Fibroblast of lung (primary cell): ENCODE results near the gene LZTS3. TPM values are rescaled to one million over a fixed set of nuclear protein-coding genes. Genes with fewer than 3 reads are reported as not detected.
A peak's percentile ranks its signal among the peaks of the same experiment; 100 is the strongest.

Source experiments
- DNase-seq, 2 donors: peaks; one replicate each; pipeline versions ENCODE4 v3.0.0 to v3.0.0-alpha.2; 2010; ENCODE audit warnings: low read depth in 2 of 2
- H2AFZ ChIP-seq: 2 replicates; pipeline ENCODE4 v1.5.1; 2012; ENCODE audit warnings: low read length, control low read depth, inconsistent platforms
- H3K27ac ChIP-seq: 2 replicates; pipeline ENCODE4 v1.5.1; 2011; ENCODE audit warnings: low read length, control low read depth; ENCODE audit not compliant: insufficient read depth
- H3K27me3 ChIP-seq: 2 replicates; pipeline ENCODE4 v1.5.1; 2011; ENCODE audit warnings: mild to moderate bottlenecking, low read length; ENCODE audit not compliant: control insufficient read depth, insufficient read depth
- H3K36me3 ChIP-seq: 2 replicates; pipeline ENCODE4 v1.5.1; 2011; ENCODE audit warnings: low read length; ENCODE audit not compliant: control insufficient read depth, insufficient read depth
- H3K4me1 ChIP-seq: 2 replicates; pipeline ENCODE4 v1.5.1; 2011; ENCODE audit warnings: low read length; ENCODE audit not compliant: control insufficient read depth, insufficient read depth; ENCODE audit errors: extremely low read depth
- H3K4me2 ChIP-seq: 2 replicates; pipeline ENCODE4 v1.5.1; 2011; ENCODE audit warnings: low read length, control low read depth; ENCODE audit not compliant: insufficient read depth; ENCODE audit errors: extremely low read depth
- H3K4me3 ChIP-seq, 4 experiments: fragments of 200-600 bp in 1 of 4; sonication (generic) in 1 of 4; replicated peaks in 1 of 4; 2 replicates each; pipeline ENCODE4 v1.5.1; 2011 to 2016; ENCODE audit warnings: low read length in 4 of 4, low read depth in 3 of 4, mild to moderate bottlenecking in 3 of 4, control low read depth in 2 of 4, inconsistent platforms in 1 of 4, mixed read lengths in 1 of 4; ENCODE audit not compliant: insufficient read depth in 1 of 4; ENCODE audit errors: control extremely low read depth in 1 of 4
- H3K79me2 ChIP-seq: 2 replicates; pipeline ENCODE4 v1.5.1; 2012; ENCODE audit warnings: mild to moderate bottlenecking, low read length, inconsistent platforms; ENCODE audit not compliant: control insufficient read depth, insufficient read depth
- H3K9ac ChIP-seq: 2 replicates; pipeline ENCODE4 v1.5.1; 2011; ENCODE audit warnings: mild to moderate bottlenecking, low read length, control low read depth; ENCODE audit not compliant: insufficient read depth
- H3K9me3 ChIP-seq: 2 replicates; pipeline ENCODE4 v1.5.1; 2012; ENCODE audit warnings: low read depth, low read length; ENCODE audit not compliant: control insufficient read depth, insufficient read depth
- H4K20me1 ChIP-seq: 2 replicates; pipeline ENCODE4 v1.5.1; 2011; ENCODE audit warnings: low read length; ENCODE audit not compliant: control insufficient read depth, insufficient read depth; ENCODE audit errors: extremely low read depth
- EZH2 ChIP-seq: IDR thresholded peaks from 2 replicates; pipeline ENCODE4 v1.5.1; 2012; ENCODE audit warnings: low read length, control low read depth, mild to moderate bottlenecking; ENCODE audit errors: missing control alignments
- polyA plus RNA-seq, 2 donors: library from polyadenylated mRNA; depleted of rRNA in 1 of 2; stranded (reverse) in 1 of 2; unstranded in 1 of 2; fragments of >200 nt; gene quantifications; 2 replicates each; pipeline ENCODE4 v1.2.1, GENCODE V29; 2011 to 2012; ENCODE audit warnings: missing spikeins in 1 of 2
- total RNA-seq: library from RNA; depleted of rRNA; stranded (reverse); fragments of >200 nt; gene quantifications from 2 replicates; pipeline ENCODE4 v1.2.1, GENCODE V29; 2014
- TF ChIP-seq, protein P1 (sequence below), 2 donors: IDR thresholded peaks in 1 of 2; conservative IDR thresholded peaks in 1 of 2; 1 replicate in 1 of 2; 2 replicates in 1 of 2; pipeline ENCODE4 v1.5.1; 2011 to 2012; ENCODE audit warnings: low read length in 2 of 2, control low read depth in 1 of 2, inconsistent platforms in 1 of 2, low read depth in 1 of 2, mild to moderate bottlenecking in 1 of 2

Gene LZTS3
- total and polyA plus RNA-seq, 2 donors (not counting 1 experiment from before 2014, with no cell fraction given) = 2.6 to 6.1 TPM

DNA sequence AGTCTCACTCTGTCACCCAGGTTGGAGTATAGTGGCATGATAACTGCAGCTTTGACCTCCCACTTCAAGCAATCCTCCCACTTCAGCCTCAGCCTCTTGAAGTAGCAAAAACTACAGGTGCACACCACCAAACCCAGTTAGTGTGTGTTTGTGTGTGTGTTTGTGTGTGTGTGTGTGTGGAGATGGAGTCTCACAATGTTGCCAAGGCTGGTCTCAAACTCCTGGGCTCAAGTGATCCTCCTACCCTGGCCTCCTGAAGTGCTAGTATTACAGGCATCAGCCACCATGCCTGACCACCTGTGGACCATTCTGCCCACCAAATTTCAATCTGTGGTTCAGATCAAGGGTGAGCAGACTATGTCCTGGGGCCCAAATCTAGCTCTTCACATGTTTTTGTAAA lies 22.4 kb downstream of the LZTS3 start:
- peaks cover 3% of the 10 kb centered on the region for H4K20me1 ChIP-seq
- no peak overlapping the region for H3K27ac ChIP-seq
- TF ChIP-seq, protein P1, sequence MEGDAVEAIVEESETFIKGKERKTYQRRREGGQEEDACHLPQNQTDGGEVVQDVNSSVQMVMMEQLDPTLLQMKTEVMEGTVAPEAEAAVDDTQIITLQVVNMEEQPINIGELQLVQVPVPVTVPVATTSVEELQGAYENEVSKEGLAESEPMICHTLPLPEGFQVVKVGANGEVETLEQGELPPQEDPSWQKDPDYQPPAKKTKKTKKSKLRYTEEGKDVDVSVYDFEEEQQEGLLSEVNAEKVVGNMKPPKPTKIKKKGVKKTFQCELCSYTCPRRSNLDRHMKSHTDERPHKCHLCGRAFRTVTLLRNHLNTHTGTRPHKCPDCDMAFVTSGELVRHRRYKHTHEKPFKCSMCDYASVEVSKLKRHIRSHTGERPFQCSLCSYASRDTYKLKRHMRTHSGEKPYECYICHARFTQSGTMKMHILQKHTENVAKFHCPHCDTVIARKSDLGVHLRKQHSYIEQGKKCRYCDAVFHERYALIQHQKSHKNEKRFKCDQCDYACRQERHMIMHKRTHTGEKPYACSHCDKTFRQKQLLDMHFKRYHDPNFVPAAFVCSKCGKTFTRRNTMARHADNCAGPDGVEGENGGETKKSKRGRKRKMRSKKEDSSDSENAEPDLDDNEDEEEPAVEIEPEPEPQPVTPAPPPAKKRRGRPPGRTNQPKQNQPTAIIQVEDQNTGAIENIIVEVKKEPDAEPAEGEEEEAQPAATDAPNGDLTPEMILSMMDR (conservative IDR thresholded peaks at IDR 0.05 in 1 of 2, IDR thresholded peaks at IDR 0.05 in 1 of 2; ENCODE audit: low read depth in 1 of 2, low read length in 2 of 2) = no peak
- TF ChIP-seq EZH2 = no peak
- H3K9ac ChIP-seq = no peak overlapping the region
- H3K4me1 ChIP-seq = no peaks in the 10 kb centered on the region
- H3K36me3 ChIP-seq = peaks cover 10% of the 10 kb centered on the region
- H3K79me2 ChIP-seq = peaks cover 64% of the 10 kb centered on the region
- no peaks in the 10 kb centered on the region for H3K27me3 ChIP-seq
- no peak for DNase-seq
- H2AFZ ChIP-seq = no peak overlapping the region
- H3K4me2 ChIP-seq = no peak overlapping the region
- H3K9me3 ChIP-seq = no peaks in the 10 kb centered on the region
- H3K4me3 ChIP-seq = no peak overlapping the region

DNA sequence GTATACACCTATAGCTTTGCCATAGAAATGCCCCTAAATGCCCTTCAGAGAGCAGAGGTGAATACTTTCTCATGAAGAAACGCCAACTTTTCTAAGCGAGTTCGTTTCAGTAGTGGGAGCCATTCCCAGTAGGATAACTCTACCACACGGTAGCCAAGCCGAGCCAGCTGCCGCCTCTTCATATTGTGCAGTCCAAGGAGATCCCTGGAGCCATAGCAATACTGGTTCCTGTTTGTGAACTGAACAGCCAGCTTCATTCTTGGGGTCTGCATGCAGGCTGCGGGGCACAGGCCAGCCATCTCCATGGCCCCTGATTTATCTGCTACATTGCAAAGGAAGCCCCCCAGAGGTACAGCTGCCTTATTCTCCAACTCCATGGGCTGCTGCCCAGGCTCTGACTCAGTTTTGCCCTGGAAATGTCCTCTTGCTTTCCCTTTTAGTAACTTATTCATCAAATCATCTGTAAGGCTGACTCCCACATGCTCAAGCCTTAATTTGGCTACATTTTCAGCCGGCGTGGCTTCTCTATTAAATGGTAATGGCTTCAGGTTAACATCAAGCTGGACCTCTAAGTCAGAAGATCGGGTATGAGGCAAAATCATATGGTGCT lies 26.5 kb downstream of the LZTS3 start:
- H3K27me3 ChIP-seq = no peaks in the 10 kb centered on the region
- H3K36me3 ChIP-seq = peaks cover 10% of the 10 kb centered on the region
- no peak overlapping the region for H2AFZ ChIP-seq
- H3K4me2 ChIP-seq = no peak overlapping the region
- no peaks in the 10 kb centered on the region for H4K20me1 ChIP-seq
- H3K4me3 ChIP-seq = no peak overlapping the region
- H3K9ac ChIP-seq = no peak overlapping the region
- no peak overlapping the region for H3K27ac ChIP-seq
- TF ChIP-seq, protein P1 (conservative IDR thresholded peaks at IDR 0.05 in 1 of 2, IDR thresholded peaks at IDR 0.05 in 1 of 2; ENCODE audit: low read depth in 1 of 2, low read length in 2 of 2) = no peak
- TF ChIP-seq EZH2 = no peak
- peak in 1 of 2 donors; percentile 56 for DNase-seq
- no peaks in the 10 kb centered on the region for H3K4me1 ChIP-seq
- H3K79me2 ChIP-seq = peaks cover 34% of the 10 kb centered on the region
- no peaks in the 10 kb centered on the region for H3K9me3 ChIP-seq

DNA sequence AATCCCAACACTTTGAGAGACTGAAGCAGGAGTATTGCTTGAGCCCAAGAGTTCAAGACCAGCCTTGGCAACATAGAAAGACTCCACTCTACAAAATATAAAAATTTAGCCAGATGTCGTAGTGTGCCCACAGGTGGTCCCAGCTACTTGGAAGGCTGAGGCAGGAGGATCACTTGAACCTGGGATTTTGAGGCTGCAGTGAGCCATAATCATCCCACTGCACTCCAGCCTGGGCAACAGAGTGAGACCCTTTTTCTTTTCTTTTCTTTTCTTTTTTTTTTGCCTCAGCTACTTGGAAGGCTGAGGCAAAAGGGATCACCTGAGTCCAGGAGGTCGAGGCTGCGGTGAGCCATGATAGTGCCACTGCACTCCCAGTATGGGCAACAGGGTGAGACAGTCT lies 31.6 kb downstream of the LZTS3 start:
- H4K20me1 ChIP-seq = no peaks in the 10 kb centered on the region
- no peak for DNase-seq

More for the DNA sequence above, 31.6 kb downstream of the LZTS3 start:
- Histone ChIP-seq H3K4me2 (no peak overlapping the region), H3K27ac (no peak overlapping the region), H3K9me3 (no peaks in the 10 kb centered on the region), H3K79me2 (peaks cover 3% of the 10 kb centered on the region), H3K9ac (no peak overlapping the region), H3K27me3 (no peaks in the 10 kb centered on the region), H3K4me3 (no peak overlapping the region), H3K4me1 (no peaks in the 10 kb centered on the region), H2AFZ (no peak overlapping the region), H3K36me3 (no peaks in the 10 kb centered on the region)
- TF ChIP-seq, protein P1 (conservative IDR thresholded peaks at IDR 0.05 in 1 of 2, IDR thresholded peaks at IDR 0.05 in 1 of 2; ENCODE audit: low read depth in 1 of 2, low read length in 2 of 2) = no peak
- TF ChIP-seq EZH2 = no peak
